Liver (tissue), 9 donors: ENCODE results near the gene CDK5RAP2. TPM values are rescaled to one million over a fixed set of nuclear protein-coding genes. Genes with fewer than 3 reads are reported as not detected.

Experiments
- DNase-seq: peaks from one replicate; pipeline ENCODE4 v3.0.0-alpha.2; 2017; ENCODE audit warnings: low spot score
- H3K27ac ChIP-seq, 2 donors: one replicate each; pipeline ENCODE4 v1.7.0; 2013; ENCODE audit warnings: inconsistent platforms in 2 of 2, low read length in 2 of 2, control low read depth in 1 of 2, low read depth in 1 of 2, mild to moderate bottlenecking in 1 of 2
- H3K27me3 ChIP-seq, 4 donors: one replicate each; pipeline versions ENCODE4 v1.6.1 to v1.7.0; 2013; ENCODE audit warnings: low read length in 3 of 4, inconsistent platforms in 1 of 4, mild to moderate bottlenecking in 1 of 4, moderate library complexity in 1 of 4; ENCODE audit not compliant: control insufficient read depth in 4 of 4, insufficient read depth in 4 of 4
- H3K36me3 ChIP-seq, 4 donors: one replicate each; pipeline versions ENCODE4 v1.6.1 to v1.7.0; 2013; ENCODE audit warnings: low read length in 3 of 4, mild to moderate bottlenecking in 3 of 4, low read depth in 1 of 4, moderate library complexity in 1 of 4; ENCODE audit not compliant: control insufficient read depth in 4 of 4, insufficient read depth in 3 of 4
- H3K4me1 ChIP-seq, 4 donors: one replicate each; pipeline versions ENCODE4 v1.6.1 to v1.7.0; 2013; ENCODE audit warnings: low read length in 3 of 4, mild to moderate bottlenecking in 3 of 4, moderate library complexity in 1 of 4; ENCODE audit not compliant: control insufficient read depth in 4 of 4, insufficient read depth in 4 of 4
- H3K4me3 ChIP-seq, 3 donors: one replicate each; pipeline versions ENCODE4 v1.6.1 to v1.7.0; 2013; ENCODE audit warnings: low read length in 3 of 3, control low read depth in 1 of 3, low read depth in 1 of 3, mild to moderate bottlenecking in 1 of 3
- H3K9ac ChIP-seq, 2 donors: one replicate each; pipeline ENCODE4 v1.7.0; 2013; ENCODE audit warnings: low read length in 2 of 2, mild to moderate bottlenecking in 2 of 2, moderate library complexity in 2 of 2, control low read depth in 1 of 2, low read depth in 1 of 2
- H3K9me3 ChIP-seq, 4 donors: one replicate each; pipeline versions ENCODE4 v1.6.1 to v1.7.0; 2013; ENCODE audit warnings: low read length in 3 of 4; ENCODE audit not compliant: control insufficient read depth in 4 of 4
- EGR1 ChIP-seq, 2 donors: IDR thresholded peaks; 2 replicates each; pipeline ENCODE4 v1.6.1; 2016 to 2018; ENCODE audit warnings: antibody characterized with exemption in 2 of 2, low read depth in 2 of 2
- FOXA1 ChIP-seq: IDR thresholded peaks from 2 replicates; pipeline ENCODE4 v1.6.1; 2016; ENCODE audit warnings: antibody characterized with exemption
- GABPA ChIP-seq, 2 donors: IDR thresholded peaks in 1 of 2; conservative IDR thresholded peaks in 1 of 2; 2 replicates each; pipeline ENCODE4 v1.6.1; 2016; ENCODE audit warnings: antibody characterized with exemption in 2 of 2, mild to moderate bottlenecking in 1 of 2, moderate library complexity in 1 of 2
- HNF4G ChIP-seq: IDR thresholded peaks from 2 replicates; pipeline ENCODE4 v1.6.1; 2016; ENCODE audit warnings: antibody characterized with exemption
- JUND ChIP-seq, 2 donors: IDR thresholded peaks; 2 replicates each; pipeline ENCODE4 v1.6.1; 2016; ENCODE audit warnings: antibody characterized with exemption in 2 of 2
- RAD21 ChIP-seq, 2 donors: IDR thresholded peaks; 2 replicates each; pipeline ENCODE4 v1.6.1; 2016; ENCODE audit warnings: antibody characterized with exemption in 2 of 2, mild to moderate bottlenecking in 2 of 2
- RXRA ChIP-seq, 2 donors: IDR thresholded peaks; 2 replicates each; pipeline ENCODE4 v1.6.1; 2017 to 2018; ENCODE audit warnings: antibody characterized with exemption in 2 of 2, mild to moderate bottlenecking in 1 of 2
- SP1 ChIP-seq: IDR thresholded peaks from 2 replicates; pipeline ENCODE4 v1.6.1; 2018; ENCODE audit warnings: antibody characterized with exemption, mild to moderate bottlenecking
- TAF1 ChIP-seq: conservative IDR thresholded peaks from 2 replicates; pipeline ENCODE4 v1.6.1; 2016; ENCODE audit warnings: antibody characterized with exemption, mild to moderate bottlenecking
- WGBS: extraction: QIAGEN DNeasy Blood & Tissue Kit; methylation state at CpG from one replicate; pipeline ENCODE4 v1.1.7; 2013; 5-methylcytosine and 5-hydroxymethylcytosine counted together
- polyA plus RNA-seq, 2 donors: library from polyadenylated mRNA; stranded (reverse) in 1 of 2; unstranded in 1 of 2; fragments of 200-250 nt in 1 of 2; fragments of >200 nt in 1 of 2; fragmentation: Nextera tagmentation in 1 of 2; extraction: Ambion mirVana in 1 of 2; gene quantifications; one replicate each; pipeline versions ENCODE4 v1.2.1 to v1.2.3, GENCODE V29; 2013 to 2015
- total RNA-seq, 2 donors: library from RNA; depleted of rRNA; stranded (reverse); fragments of >200 nt; gene quantifications; one replicate each; pipeline ENCODE4 v1.2.3, GENCODE V29; 2014
- TF ChIP-seq, protein P1 (sequence below): fragments of 150-350 bp; IDR thresholded peaks from 2 replicates; pipeline ENCODE4 v1.5.1; 2017; ENCODE audit warnings: improper control_type of control experiment, low read depth, low read length; ENCODE audit not compliant: missing input control
- TF ChIP-seq, protein P2 (sequence below): IDR thresholded peaks from 2 replicates; pipeline ENCODE4 v1.6.1; 2016; ENCODE audit warnings: antibody characterized with exemption
- TF ChIP-seq, protein P3 (sequence below): IDR thresholded peaks from 2 replicates; pipeline ENCODE4 v1.6.1; 2016; ENCODE audit warnings: antibody characterized with exemption
- TF ChIP-seq, protein P4 (sequence below): IDR thresholded peaks from 2 replicates; pipeline ENCODE4 v1.6.1; 2016; ENCODE audit warnings: antibody characterized with exemption, mild to moderate bottlenecking
- TF ChIP-seq, protein P5 (sequence below): IDR thresholded peaks from 2 replicates; pipeline ENCODE4 v1.6.1; 2016; ENCODE audit warnings: antibody characterized with exemption
- donor health status: healthy.
- donor health status: healthy.
- donor health status: healthy.
- donor health status: healthy.
- donor health status: healthy.

Gene CDK5RAP2
- total and polyA plus RNA-seq, 4 donors, result 11.7 to 38.9 (median 21.7) TPM

DNA sequence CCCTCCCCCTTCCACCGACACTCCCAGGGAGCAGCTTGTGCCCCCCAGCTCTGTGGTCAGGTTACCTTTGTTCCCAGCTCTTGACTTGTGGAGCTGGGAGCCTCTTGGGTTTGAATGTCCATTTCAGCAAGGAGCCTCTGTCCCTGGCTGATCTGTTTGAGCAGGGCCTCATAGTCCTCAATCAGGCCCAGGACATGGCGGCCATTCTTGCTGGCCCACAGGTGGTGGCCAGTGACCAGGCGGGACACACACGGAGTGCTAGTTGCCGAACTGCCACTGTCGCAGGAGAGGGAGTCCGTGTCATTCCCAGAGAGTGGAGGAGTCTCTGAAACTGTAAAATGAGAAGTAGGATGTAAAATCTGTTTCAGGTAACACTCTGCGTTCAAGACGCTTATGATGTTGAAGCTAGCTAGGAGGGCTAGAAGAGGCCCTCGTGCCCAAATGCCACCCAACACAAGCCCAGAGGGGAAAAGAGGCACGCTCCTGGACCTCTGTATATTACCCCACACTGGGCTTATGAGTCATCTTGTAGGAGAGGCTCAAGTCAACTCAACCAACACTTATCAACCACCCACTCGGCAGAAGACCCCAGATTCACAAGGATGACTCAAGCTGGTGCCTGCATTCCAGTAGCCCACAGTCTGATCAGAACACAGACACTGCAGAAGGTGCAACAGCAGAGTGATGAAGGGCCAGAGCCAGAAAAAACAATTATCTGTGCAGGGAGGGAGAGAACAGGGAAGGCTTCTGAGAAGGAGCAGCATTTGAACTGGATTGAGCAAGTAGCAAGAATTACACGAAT is 177.0 kb downstream of the CDK5RAP2 start:
- Histone ChIP-seq H3K9ac (no peak overlapping the region), H3K4me3 (no peak overlapping the region), H3K27ac (no peak overlapping the region), H3K36me3 (peaks cover 2 to 60% (median 38%) of the 10 kb centered on the region in 4 donors), H3K27me3 (no peaks in the 10 kb centered on the region), H3K4me1 (peaks cover 3 to 12% (median 5%) of the 10 kb centered on the region in 4 donors), H3K9me3 (no peaks in the 10 kb centered on the region)
- no peak for TF ChIP-seq HNF4G
- TF ChIP-seq SP1, result no peak
- no peak for TF ChIP-seq FOXA1
- TF ChIP-seq, protein P1, sequence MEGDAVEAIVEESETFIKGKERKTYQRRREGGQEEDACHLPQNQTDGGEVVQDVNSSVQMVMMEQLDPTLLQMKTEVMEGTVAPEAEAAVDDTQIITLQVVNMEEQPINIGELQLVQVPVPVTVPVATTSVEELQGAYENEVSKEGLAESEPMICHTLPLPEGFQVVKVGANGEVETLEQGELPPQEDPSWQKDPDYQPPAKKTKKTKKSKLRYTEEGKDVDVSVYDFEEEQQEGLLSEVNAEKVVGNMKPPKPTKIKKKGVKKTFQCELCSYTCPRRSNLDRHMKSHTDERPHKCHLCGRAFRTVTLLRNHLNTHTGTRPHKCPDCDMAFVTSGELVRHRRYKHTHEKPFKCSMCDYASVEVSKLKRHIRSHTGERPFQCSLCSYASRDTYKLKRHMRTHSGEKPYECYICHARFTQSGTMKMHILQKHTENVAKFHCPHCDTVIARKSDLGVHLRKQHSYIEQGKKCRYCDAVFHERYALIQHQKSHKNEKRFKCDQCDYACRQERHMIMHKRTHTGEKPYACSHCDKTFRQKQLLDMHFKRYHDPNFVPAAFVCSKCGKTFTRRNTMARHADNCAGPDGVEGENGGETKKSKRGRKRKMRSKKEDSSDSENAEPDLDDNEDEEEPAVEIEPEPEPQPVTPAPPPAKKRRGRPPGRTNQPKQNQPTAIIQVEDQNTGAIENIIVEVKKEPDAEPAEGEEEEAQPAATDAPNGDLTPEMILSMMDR, result no peak
- no peak for TF ChIP-seq EGR1 (IDR thresholded peaks at IDR 0.05; ENCODE audit: low read depth in 2 of 2)
- TF ChIP-seq, protein P2, sequence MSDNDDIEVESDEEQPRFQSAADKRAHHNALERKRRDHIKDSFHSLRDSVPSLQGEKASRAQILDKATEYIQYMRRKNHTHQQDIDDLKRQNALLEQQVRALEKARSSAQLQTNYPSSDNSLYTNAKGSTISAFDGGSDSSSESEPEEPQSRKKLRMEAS, result no peak
- TF ChIP-seq RXRA (IDR thresholded peaks at IDR 0.05), result no peak
- TF ChIP-seq, protein P3, sequence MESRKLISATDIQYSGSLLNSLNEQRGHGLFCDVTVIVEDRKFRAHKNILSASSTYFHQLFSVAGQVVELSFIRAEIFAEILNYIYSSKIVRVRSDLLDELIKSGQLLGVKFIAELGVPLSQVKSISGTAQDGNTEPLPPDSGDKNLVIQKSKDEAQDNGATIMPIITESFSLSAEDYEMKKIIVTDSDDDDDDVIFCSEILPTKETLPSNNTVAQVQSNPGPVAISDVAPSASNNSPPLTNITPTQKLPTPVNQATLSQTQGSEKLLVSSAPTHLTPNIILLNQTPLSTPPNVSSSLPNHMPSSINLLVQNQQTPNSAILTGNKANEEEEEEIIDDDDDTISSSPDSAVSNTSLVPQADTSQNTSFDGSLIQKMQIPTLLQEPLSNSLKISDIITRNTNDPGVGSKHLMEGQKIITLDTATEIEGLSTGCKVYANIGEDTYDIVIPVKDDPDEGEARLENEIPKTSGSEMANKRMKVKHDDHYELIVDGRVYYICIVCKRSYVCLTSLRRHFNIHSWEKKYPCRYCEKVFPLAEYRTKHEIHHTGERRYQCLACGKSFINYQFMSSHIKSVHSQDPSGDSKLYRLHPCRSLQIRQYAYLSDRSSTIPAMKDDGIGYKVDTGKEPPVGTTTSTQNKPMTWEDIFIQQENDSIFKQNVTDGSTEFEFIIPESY, result no peak
- TF ChIP-seq GABPA (IDR thresholded peaks at IDR 0.05 in 1 of 2, conservative IDR thresholded peaks at IDR 0.05 in 1 of 2), result no peak
- TF ChIP-seq TAF1, result no peak
- TF ChIP-seq, protein P4, sequence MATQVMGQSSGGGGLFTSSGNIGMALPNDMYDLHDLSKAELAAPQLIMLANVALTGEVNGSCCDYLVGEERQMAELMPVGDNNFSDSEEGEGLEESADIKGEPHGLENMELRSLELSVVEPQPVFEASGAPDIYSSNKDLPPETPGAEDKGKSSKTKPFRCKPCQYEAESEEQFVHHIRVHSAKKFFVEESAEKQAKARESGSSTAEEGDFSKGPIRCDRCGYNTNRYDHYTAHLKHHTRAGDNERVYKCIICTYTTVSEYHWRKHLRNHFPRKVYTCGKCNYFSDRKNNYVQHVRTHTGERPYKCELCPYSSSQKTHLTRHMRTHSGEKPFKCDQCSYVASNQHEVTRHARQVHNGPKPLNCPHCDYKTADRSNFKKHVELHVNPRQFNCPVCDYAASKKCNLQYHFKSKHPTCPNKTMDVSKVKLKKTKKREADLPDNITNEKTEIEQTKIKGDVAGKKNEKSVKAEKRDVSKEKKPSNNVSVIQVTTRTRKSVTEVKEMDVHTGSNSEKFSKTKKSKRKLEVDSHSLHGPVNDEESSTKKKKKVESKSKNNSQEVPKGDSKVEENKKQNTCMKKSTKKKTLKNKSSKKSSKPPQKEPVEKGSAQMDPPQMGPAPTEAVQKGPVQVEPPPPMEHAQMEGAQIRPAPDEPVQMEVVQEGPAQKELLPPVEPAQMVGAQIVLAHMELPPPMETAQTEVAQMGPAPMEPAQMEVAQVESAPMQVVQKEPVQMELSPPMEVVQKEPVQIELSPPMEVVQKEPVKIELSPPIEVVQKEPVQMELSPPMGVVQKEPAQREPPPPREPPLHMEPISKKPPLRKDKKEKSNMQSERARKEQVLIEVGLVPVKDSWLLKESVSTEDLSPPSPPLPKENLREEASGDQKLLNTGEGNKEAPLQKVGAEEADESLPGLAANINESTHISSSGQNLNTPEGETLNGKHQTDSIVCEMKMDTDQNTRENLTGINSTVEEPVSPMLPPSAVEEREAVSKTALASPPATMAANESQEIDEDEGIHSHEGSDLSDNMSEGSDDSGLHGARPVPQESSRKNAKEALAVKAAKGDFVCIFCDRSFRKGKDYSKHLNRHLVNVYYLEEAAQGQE, result no peak
- no peak for TF ChIP-seq JUND (IDR thresholded peaks at IDR 0.05)
- TF ChIP-seq RAD21 (IDR thresholded peaks at IDR 0.05), result no peak
- TF ChIP-seq, protein P5, sequence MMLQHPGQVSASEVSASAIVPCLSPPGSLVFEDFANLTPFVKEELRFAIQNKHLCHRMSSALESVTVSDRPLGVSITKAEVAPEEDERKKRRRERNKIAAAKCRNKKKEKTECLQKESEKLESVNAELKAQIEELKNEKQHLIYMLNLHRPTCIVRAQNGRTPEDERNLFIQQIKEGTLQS, result no peak
- no peak for DNase-seq
- WGBS, result 96% methylated on average over 13 of the region's 13 CpGs
